Measurements from ENCODE around the gene TWF1.

The TWF1 gene

DNA sequence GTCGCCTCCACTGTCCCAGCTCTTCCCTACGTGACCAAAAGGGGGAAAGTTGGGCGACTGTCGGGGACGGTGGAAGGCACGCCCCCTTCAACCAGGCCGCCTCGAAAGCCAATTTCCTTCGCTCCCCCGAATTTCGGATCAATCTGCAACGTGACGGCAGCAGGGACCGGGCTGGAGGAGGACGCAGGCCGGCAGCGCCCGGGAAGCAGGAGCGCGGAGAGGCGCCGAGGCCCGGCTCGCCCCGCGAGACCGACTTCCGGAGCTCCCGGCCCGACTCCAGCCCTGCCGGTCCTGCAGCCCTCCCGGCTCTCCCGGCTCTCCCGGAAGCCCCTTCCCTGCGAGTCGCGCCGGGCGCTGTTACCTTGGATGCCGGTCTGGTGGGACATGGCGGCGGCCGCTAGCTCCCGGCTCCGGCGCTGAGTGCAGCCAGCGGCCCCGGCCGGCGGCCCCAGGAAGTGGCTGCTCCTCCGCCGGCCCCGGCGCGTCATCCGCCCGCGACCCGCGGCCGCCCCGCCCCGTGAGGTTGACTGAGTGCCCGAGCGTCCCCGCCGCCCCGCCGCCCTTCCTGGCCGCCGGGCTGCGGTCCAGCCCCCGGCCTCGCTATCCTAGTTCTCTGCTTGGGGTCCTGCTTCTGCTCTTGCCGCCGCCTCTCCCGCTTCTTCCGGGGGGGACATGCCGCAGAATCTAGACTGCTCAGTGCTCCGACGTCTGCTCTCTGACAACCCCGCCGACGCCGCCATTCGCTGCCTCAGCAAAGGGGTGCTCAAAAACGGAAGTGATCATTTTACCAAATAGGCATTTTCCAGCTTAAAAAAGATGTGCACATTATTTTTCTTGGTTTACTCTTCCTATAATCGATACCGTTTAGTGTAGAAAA lies at the start of gene TWF1:
TSS of gene TWF1 (minus strand) at position 458 of the 877 bp plus-strand sequence. CDS start at position 386, 72 bp downstream.
- DNase-seq = peak; percentile 84

DNA sequence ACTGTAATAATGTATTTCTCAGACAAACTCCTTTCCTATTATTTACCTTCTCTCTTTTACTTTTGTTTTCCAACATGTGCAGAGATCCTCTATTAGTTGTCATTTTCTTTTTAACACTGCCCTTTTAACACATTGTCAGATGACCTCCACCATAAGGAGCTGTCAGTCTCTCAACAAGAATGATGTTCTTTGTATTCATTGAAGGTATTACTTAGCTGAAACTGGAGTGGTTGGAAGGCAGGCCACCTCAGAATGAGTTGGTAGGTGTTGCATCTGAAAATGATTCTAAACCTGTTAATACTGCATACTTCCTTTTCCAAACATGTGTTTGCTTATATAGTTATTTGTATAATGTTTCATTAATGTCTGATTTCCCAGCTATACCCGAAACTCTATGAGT lies 46.6 kb upstream of the TWF1 start:
- no peak for DNase-seq

DNA sequence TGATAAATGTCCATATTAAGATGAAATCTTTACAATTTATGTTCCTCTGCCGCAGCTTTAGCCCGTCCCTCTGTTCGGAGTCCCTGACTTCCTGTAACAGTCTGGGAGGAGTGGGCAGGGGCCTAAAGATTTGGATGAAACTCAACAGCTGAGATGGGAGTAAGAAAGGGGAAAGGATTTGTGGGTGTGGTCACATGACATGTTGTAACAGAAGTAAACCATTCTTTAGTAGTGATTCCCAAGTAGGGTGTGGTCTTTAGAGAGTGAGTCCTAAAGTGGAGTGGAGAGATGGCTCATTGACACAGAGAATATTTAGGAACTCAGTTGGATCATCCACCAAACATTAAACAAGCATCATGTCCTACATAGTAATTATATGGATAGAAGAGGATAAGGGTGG lies 42.7 kb upstream of the TWF1 start:
- no peak for DNase-seq

DNA sequence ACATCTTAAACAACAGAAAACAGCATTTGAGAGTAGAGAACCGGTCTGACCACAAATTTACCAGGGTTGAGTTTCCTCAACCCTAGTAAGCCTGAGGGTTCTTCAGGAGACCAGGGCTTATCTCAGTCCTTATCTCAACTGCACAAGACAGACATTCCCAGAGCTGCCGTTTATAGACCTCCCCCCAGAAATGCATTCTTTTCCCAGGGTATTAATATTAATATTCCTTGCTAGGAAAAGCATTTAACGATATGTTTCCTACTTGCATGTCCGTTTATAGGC lies 42.0 kb upstream of the TWF1 start:
- DNase-seq = no peak

DNA sequence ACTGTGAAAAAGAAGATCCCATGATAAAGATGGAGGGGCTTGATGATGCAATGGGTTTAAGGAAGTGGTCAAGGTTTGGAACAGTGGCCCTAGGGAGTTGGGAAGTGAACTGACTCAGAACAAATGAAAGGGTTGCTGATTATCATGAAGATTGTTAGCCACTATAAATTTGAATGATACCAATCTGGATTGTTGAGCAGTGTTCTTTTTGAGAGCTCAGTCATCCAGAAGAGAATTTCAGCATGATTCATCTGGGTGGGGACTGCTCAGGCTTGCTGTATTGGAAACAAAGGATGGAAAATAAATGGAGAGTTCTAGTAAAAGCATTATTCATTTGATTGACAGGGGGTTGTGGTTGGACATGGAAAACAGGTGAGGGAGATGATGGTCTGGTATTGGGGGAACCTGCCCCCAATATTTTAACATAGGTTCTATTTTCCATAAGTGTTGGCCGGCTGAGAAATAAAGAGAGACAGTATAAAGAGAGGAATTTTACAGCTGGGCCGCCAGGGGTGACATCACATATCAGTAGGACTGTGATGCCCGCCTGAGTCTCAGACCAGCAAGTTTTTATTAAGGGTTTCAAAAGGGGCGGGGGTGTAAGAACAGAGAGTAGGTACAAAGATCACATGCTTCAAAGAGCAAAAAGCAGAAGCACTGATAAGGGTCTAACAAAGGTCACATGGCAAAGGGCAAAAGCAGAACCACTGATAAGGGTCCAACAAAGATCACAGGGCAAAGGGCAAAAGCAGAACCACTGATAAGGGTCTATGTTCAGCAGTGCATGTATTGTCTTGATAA lies 41.5 kb upstream of the TWF1 start:
- DNase-seq = peak; percentile 52

DNA sequence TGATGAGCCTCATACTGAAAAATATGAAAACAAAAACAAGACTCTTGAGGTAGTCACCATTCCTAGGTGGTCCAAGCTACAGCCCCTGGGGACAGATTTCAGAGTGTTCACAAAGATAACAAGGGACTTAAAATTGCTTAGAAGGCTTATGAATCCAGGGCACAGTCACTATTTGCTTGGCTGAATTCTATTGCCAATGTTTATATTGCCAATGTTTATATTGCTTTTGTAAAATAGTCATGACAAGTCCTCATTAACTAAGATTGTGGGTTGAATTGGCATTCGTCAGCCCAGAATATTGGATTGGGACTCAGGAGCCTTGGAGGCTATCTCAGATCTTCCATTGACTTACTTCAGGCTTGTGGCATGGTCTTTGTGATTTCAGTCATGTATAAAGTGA lies 36.1 kb upstream of the TWF1 start:
- no peak for DNase-seq

DNA sequence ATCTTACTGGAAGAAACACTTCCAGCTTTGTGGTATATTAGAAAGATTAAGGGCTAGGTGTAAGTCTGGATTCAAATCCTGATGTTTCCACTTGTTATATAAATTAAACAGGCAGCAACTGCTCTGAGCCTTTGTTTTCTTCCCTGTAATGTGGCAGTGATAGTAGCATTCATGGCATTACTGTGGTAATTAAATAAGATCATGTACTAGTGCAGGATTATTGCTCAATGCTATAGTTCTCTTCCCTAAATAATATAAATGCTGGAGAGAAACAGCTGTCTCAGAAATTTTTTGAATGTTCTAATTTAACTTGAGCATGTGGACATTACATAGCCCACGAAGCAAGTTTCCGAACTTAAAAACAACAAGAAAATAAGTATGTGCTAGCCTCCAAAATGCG lies 35.1 kb upstream of the TWF1 start:
- no peak for DNase-seq

DNA sequence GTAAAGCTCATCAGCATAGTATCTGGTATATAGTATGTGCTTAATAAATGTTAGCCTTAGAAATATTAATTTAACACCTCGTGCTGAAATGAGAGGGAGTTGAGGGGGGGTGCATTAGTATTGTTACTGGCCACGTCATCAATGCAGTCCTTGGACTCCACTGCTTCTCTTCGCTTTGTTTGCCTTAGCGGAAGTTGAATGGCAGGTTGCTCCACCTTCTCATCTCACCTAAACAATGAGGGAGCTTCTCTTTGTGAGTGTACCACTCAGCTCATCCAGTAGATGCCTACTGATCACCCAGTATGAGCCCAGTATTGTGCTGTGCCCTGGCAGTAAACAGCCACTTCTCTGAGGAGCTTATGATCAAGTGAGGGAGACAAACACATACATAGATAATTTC lies 34.2 kb upstream of the TWF1 start:
- no peak for DNase-seq

DNA sequence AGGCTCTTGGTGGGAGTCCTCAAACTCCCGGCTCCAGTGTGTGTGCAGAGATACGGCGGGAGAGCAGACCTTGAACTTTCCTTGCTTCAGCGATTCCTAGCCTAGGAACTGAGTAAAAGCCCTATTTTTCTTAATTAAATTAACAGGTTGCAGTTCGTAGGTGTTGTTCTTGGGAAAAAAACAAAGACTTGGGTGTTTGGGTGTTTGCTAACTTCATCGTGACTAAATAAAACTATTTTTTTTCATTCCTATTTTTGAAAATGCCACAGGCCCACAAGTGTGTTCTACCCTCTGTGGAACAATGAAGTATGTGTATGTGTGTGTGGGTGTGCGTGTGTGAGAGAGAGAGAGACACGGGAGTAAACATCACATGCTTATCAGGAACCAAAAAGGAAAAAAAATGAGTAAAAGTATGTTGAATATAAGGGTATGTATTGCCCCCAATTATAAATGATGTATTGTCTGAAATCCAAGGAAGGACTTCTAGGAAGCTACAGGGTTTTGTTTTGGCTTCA lies 30.4 kb upstream of the TWF1 start:
- peak; percentile 20 for DNase-seq

DNA sequence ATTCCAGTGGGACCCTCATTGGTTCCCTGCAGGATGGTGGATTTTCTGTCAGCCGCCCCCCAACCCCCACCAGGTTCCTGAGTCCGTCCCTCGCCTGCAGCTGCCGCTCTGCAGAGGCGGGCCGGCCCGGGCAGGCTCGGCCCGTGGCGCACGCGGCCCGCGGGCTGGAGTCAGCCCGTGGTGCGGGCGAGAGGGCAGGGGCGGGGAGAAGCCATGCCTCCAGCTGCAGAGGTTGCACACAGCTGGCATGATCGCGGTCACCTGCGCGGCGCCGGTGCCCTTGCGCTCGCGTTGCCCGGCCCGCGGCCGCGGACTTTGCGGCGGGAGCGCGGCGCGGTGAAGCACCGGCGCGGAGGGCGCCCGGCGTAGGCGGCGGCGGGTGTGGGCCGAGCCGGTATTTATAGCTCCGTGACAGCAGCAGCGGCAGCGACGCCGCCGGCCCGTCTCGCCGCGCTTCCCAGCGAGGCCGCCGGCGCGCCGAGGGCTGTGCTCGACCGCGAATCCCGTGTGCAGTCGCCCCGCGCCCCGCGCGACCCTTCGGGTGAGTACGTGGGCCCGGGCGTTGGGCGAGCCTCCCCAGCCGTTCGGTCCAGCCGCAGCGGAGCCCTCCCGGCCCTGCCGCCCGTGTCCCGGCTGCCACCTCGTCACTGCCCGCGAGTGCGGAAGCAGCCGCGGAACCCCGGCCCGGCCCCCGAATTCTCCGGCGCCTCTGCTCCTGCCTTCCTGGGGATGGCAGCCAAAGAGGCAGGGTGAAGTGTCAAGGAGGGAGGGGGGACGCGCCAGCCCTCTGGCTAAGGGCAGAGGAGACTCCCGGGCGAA lies 29.7 kb upstream of the TWF1 start, which contains the start of gene TMEM117:
TSS of gene TMEM117 (plus strand) at position 426 of the 819 bp plus-strand sequence.
- DNase-seq = peak; percentile 55

DNA sequence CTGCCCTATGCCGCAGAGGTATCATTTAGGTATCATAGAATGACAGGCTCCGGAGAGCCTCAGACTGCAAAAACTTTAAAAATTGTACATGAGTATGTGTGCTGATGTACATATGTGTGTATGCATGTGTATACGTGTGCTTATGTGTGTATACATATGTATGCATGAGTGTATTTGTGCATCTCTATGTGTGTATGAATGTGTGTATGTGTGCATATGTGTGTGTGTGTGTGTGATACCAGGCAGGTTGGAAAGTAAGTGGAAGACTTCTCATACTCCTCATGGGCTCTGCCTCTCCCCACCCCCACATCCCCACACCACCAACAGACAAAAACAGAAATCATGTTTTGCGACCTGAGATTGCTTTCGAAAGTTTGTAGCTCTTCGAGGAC lies 29.1 kb upstream of the TWF1 start:
- DNase-seq = no peak

DNA sequence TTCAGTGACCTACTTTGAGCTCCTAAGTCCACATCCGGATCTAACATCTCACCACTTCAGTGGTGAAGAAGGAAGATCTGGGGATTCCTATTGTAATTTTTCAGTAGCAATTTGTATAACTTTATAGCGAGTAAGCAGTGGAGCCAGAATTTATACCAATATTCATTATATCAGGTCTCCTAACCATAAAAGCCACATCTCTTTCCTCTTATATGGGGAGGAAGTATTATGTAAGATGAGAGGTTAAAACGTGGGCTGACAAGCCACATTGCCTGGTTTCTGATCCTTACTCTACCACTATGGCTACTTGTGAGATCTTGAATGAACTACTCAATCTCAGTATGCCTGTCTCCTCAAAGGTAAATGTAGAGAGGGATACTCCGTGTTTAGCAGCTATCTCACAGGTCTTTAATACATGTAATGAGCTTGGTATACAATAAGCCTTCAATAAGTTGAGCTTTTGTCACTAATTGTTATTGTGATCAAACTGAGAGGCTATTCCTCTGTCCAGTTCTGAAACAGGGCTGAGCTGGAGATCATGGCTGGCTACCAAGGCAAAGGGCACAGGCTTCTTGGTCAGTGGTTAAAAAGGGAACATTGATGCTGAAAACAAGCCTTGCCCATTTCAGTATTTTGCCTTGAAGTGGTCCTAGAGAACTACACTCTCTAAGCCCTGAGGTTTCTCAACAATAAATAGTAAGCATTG lies 26.5 kb upstream of the TWF1 start:
- no peak for DNase-seq

DNA sequence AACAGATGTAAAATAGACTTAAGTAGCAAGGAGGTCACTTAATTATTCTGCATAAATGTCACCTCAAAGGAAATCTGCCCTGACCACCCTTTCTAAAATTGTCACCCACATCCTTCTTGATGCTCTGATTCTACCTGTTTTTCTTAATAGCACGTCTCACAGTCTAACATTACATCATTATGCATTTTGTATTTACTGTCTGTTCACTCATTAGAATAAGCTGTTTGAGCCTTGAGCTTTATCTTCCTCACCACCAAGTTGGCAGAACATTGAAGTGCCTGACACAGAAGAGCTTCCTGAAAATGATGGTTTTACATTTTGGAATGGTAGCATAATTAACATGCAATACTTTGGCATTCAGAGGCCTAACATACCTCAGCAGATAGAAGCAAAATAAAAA lies 21.0 kb upstream of the TWF1 start:
- no peak for DNase-seq

DNA sequence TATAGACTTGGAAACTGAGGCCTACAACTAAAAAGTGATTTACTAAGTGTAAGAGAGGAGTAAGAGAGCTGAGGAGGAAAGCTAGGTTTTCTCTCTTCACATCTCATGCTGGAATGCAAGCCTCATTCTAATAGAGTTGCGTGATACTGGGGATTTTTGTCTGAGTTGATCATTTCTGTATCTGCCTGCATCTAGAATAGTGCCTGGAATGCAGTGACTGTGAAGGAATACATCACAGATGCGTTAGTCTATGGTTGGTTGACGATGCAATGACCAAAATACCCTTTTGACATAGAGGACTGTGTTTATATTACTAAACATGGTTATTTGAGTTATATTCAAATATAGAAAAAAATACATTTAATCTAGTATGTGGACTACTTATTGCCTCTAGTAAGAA lies 20.6 kb upstream of the TWF1 start:
- no peak for DNase-seq

DNA sequence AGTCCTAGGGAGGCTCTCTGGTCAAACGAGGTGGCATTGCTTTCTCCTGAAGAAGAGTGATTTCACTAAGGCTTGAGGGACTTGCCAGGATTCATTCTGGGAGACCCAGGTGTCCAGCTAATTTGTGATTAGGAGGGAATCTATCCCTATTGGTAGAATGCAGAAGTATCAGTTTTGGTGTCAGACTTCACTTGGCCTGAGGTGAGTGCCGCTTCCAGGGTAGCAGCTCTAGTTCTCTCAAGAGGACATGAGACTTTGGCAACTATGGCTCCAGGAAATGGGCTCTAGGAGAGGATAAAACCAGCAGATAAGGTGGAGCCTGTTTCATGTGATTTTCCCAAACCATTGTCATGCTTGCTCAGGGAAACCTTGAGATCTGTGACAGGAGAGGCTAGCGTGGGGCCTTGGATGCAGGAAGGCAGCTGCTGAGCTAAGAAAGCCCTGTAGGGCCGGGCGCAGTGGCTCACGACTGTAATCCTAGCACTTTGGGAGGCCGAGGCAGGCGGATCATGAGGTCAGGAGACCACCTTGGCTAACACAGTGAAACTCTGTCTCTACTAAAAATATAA lies 18.2 kb upstream of the TWF1 start:
- no peak for DNase-seq

DNA sequence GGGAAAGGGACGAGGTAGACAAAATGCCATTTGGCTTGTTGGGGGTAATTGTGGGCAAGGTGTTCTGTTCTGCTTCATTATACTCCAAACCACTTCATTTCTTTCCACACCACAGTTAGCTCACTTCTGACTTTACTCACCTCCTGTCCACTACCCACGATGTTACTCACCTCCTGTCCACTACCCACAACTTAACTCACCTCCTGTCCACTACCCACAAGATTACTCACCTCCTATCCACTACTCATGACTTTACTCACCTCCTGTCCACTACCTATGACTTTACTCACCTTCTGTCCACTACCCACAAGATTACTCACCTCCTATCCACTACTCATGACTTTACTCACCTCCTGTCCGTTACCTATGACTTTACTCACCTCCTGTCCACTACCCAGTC lies 10.1 kb upstream of the TWF1 start:
- DNase-seq = no peak

DNA sequence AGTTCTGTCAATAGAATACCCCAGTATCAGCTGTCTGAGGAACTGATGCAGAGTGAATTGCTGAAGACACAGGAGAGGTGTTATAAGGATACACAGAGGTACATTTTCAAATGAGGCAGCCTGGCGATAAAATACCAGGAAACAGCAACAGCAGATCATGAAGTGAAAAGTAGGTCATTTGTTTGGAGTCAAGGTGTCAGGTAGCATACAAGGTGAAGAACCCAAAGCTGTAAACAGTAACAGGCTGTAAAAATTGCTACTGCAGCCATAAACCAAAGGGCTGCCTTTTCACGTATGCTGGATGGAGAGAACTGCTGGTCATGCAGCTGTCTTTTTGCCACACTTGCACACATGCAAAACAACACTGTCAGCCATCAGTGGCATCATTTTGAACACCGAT lies 9.3 kb upstream of the TWF1 start:
- no peak for DNase-seq

DNA sequence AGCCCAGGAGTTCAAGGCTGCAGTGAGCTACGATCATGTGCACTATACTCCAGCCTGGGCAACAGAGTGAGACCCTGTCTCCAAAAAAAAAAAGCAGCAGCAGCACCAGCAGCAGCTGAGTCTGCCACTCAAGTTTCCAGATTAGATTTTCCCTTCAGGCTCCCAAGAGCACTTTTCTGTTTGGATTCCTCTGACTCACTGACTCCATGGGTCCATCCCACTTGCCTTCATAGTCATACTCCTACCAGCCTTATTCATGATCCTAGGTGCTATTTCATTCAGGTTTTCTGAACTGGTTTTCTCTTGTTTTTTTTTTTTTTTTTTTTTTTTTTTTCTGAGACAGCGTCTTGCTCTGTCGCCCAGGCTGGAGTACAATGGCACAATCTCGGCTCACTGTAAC lies 6.8 kb upstream of the TWF1 start:
- no peak for DNase-seq

DNA sequence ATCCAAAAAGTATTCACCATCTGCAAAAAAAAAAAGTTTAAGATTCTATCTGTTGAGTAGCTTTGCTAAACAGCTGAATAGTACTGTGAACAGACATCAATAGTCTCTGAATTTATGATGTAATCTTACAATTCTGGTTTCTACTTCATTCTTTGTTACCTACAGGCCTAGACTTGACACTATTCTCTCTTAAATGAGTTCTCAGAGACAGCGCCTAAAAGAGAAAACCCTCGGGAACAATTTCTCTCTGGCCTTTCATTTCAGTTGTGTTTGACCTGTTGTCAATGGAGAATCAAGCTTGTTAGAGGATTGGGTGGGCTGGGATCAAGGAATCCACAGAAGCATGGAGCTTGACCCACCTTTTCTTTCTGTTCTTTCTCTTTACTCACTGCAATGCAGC lies 5.9 kb upstream of the TWF1 start:
- no peak for DNase-seq

DNA sequence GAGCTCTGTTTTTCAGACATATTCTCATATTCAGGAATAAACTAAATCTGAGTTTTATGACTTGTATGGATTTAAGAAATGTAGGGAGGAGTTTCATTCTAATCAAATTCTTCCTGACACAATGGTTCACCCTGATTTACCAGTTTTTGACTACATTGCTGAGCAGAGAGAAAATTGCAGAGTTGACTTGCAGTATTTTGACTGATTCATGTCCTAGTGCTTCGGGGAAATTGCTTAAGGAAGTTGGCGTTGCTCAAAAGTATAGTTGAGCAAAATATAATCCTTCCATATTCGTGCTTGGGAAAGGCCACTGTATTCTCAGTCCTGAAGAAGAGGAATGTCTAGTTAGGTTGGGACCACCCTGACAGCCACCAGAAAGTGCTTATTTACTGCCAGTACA lies 1.3 kb upstream of the TWF1 start:
- DNase-seq = no peak

DNA sequence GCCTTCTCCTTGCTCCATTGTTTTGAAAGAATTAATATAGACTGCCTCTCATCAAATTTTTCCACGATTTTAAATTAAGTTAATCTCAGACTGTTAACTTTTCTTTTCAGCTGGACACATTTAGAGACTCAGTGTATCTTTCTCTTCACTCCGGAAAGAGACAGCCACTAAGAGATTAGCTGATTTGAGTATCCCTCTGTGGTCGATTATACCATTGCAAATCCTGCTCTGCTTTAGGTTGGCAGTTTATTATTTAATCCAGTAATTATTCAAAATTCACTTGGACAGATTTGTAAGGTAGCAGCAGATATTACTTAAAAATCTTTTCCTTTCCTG lies 588 bp upstream of the TWF1 start:
- DNase-seq = no peak

DNA sequence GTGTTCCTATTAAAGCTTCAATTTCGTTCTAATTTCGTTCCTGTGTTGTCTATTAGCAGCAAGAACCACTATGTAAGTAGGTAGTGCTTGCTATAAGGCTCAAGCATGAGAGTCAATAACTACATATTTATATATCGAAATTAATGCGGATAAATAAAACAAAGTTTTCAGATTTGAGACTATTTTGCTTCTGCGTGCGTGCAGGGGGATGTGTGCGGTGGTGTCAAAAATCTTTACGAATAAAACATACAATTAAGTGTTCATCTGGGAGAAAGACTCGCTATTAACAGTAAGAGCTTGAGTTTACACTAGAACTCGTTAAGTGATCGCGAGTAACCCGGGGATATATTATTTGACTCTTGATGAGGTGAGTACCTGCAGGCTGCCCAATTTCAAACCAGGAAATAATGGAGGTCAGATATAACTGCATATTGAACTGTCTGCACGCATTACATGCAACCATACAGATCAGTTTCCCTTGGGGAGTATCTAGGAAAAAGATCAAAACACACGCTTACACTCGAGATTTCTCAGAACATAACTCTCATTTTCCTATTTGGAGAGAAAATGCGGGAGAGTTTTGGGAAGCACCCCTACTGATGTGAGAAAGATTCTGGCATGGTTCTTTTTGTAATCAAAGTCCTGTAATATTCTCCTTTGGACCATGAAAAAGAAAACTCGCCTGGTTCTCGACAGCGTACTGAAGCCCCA lies 813 bp downstream of the TWF1 start:
- DNase-seq = no peak

Measured in fibroblast of skin of right quadriceps (primary cell).